GM19324 (cell line): ENCODE measurements around the gene PI3.

Source experiments
- ATAC-seq: cut with Tn5 transposase; IDR thresholded peaks from one replicate; pipeline ENCODE4 v1.9.1; 2021; ENCODE audit warnings: mild to moderate bottlenecking, moderate library complexity; ENCODE audit not compliant: unreplicated experiment, low FRiP score

The PI3 gene

DNA sequence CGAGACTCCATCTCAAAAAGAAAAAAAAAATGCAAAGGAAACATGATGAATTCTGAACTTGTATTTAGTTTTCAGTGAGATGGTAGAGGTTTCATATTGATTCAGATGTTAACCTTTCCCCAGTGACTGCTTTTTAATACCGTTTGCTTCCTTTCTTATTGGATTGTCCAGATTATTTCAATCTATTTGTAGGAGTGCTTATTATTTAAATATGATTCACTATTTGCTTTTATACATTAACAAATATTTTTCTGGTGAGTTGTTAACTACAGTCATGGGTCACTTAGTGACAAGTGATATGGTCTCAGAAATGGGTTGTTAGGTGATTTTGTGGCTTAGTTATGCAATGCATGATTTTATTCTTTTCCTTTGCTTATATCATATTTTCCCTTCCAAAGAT lies 8.4 kb downstream of the PI3 start:
- ATAC-seq, result no peak

DNA sequence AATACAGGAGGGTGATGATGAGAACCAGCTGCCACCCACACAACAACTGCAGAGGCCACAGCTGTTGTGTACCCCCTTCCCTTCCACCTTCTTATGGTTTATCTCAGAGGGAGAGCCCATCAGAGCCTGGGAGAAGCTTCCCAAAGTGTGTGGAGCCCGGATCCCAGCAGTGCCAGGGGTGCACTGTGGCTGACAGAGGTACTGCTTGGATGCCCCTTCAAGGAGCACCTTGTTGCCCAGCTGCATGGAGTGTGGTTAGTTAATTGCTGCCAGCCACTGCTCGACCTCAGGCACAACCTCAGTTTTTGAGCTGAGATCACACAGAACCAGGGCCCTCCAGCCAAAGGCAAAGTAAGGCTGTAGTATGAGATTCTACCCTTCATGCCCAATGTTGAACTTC lies 13.0 kb downstream of the PI3 start:
- no peak for ATAC-seq

DNA sequence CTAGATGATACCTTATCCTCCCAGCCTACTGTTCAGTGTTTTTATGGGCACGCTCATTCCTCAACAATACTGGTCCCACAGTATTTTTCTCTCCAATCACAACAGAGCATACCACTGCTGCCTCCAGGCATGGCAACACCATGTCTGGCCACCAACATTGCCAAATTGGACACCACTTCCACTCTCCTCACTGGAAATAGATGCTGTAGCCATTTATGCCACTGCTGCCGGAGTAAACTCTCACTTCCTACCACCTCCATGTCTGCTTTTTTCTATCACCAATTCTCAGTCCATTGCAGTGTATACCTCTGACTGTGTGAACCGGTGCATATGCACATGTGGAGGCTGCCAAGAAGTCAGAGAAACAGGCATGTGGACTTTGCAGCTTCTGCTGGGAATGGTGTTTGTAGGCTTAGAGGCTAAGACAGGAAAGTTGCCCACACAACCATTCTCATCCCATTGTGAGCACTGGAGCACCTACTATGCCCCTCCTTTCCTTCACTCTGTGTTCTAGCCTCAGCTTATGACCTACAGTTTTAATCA lies 14.4 kb downstream of the PI3 start:
- ATAC-seq, result no peak

DNA sequence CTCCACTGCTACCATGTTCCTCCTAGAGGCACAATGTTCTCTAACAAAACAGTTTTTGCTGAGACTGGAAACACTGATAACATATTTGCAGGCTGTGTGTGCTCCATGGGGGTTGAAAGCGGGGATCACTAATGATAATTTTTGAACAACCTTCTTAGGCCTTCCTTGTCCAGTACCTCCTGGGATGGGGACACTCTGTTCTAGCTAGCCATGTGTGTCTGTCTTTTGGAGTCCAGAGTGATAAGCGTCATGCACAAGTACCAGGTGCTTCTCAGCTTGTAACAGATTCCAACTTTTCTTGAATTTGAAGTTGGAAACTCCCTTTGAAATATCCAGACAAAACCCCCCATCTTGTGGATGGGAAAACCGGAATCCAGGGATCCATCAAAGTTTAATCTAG lies 15.2 kb downstream of the PI3 start:
- no peak for ATAC-seq

DNA sequence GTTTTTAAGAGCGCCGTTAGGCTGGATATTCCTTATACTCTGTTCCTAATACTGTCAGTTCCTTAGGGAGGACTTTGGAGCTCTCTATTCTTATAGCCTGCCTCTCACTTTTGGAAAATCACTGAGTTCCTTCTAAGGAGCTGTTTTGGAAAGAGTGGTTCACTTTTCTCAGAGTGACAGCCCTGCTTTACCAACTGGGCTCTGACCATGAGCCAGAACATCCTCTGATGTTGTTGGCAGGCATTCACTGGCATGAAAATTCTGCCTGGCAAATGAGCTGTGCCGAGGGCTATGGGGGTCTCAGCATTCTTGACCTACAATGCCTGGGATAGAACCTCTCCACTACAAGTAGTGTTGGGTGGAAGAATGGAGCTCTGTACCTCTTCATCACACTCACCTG lies 17.2 kb downstream of the PI3 start:
- ATAC-seq, result no peak

DNA sequence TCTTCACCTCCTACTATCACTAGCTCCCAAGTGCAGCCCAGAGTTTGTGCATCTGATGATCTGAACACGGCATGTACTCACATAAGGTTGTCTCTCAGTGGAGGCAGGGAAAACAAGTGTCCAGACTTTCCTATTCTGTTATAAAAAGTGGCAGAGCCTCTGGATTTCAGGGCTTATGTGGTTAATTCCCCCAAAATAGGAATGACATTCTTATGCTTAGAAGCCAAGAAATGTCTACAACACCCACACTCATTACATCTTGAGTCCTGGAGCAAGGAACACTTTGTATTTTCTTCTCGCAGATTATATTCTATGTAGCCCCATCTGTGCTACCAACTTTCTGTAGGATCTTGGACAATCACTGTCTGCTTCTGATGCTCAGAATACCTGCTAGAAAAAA lies 18.6 kb downstream of the PI3 start:
- no peak for ATAC-seq

DNA sequence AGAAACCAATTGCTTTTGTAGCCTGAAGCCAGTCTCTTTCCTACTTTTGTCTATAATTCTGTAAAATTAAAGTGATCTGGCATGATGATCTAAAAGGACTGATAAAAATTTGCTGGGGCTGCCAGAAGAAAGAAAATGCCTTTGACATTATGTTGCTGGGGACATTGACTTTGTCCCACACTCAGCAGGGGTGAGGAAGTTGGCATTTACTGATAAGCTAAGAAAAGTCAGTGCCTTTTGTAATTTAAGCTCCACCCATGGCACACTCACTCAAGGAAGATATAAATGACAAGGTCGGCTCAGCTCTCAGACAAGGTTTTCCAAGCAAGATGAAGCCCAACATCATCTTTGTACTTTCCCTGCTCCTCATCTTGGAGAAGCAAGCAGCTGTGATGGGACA lies 32.0 kb downstream of the PI3 start, which contains the start of gene SEMG1:
Gene SEMG1, plus strand, starts transcription at position 309 of the 400 bp plus-strand sequence. Its CDS starts 21 bp downstream, at position 330.
- ATAC-seq, result no peak

DNA sequence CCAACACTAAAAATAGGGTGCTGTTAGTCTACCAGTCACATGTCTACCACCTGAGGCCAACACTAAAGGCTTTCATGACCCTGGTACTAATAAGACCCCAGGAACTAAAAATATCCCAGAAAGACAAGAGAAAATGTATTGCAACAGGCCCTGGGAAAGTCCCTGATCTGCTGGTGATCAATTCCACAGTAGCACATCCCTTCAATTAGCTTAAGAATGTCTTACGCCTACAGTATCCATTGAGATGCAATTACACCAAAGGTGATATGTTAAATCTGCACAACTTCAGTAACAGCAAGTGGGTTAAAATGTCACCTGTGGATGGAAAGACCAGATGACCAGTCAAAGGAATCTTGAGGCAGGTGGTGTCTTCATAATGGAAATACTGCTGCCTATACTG lies 35.2 kb downstream of the PI3 start:
- ATAC-seq, result no peak

DNA sequence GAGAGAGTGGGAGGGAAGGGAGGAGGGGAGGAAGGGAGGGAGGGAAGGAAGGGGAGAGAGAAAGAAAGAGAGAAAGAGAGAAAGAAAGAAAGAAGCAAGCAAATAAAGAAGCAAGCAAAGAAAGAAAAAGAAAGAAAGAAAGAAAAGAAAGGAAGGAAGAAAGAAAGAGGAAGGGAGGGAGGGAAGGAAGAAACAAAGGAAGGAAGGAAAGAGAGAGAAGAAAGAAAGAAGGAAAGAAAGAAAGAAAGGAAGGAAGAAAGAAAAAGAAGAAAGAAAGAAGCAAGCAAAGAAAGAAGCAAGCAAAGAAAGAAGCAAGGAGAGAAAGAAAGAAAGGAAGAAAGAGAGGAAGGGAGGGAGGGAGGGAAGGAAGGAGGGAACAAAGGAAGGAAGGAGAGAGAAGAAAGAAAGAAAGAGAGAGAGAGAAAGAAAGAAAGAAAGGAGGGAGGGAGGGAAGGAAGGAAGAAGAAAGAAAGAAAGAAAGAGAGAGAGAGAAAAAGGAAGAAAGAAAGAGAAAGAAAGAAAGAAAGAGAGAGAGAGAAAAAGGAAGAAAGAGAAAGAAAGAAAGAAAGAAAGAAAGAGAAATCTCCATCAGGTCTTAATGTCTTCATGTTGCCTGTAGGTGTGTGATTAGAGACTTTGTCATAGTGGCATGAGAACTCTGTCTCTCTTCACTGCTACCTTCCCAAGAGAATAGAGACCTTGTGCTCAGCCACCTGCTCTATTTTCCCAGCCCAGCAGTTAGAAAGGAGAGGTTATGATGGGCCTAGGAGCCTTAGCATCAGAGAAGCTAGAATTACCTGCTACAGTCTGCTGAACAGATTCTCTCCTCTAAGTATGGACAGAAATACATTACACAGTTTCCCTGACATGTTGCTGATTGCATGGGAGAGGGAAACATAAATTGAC lies 37.1 kb downstream of the PI3 start:
- no peak for ATAC-seq

DNA sequence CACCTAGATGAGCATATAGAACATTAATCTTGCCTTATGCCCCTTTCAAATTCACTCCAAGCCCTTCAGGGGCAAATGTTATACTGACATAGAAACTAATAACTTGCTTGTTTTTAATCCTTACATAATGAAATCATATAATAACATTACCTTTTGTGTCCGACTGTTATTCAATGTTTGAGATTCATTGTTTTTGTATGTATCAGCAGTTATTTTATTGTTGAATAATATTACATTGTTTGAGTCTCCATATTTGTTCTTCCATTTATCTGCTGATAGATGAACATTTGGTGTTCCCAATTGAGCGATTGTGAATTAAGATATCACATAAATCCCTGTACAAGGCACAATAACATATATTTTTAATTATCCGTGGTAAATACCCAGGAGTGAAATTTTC lies 38.1 kb downstream of the PI3 start:
- no peak for ATAC-seq

DNA sequence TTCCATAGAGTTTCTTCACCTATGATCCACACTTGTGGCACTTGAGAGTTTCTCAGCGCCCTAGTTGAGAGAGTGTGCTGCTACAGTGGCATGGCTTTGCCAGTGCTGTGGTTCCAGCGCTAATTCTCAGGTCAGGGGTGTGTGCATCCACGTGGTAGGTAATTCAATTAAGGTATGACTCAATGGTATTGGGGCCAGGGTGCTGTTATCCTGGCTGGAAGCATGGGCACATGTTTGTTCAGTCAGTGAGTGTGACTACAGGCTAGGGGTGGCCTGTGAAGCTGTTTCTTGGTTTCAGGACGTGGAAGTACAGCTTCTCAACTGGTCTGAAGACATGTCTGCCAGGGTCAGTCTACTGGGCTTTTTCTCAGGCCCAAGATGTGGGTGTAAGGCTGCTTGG lies 43.4 kb downstream of the PI3 start:
- ATAC-seq, result no peak

DNA sequence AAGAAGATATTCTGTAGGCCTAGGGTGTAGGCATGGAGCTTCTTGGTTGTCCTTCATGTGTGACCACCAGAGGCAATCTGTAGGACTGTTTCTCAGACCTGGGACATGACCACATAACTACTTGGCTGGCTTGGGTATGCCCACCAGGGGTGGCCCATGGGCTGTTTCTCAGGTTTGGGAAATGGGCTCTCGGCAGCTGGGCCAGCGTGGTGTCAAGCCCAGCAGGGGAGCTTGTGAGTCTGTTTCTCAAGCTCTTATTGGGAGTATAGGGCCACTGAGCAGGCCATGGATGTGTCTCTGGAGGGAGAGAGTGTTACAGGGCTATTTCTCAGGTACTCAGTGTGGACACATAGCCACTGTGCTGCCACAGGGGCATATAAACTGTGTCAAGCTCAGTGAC lies 43.9 kb downstream of the PI3 start:
- ATAC-seq, result no peak

DNA sequence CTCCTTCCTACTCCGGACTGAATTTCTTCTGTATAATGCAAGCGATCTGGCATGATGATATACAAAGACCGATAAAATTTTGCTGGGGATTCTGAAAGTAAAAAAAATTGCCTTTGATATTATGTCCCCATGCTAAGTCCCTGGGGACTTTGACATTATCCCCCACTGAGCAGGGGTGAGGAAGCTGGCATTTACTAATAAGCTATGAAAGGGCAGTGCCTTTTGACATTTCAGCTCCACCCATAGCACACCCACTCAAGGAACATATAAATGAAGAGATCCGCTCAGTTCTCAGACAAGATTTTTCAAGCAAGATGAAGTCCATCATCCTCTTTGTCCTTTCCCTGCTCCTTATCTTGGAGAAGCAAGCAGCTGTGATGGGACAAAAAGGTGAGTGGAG lies 46.4 kb downstream of the PI3 start, which contains the start of gene SEMG2:
Gene SEMG2, plus strand, starts transcription at position 298 of the 400 bp plus-strand sequence. Its CDS starts 17 bp downstream, at position 315.
- ATAC-seq, result no peak

DNA sequence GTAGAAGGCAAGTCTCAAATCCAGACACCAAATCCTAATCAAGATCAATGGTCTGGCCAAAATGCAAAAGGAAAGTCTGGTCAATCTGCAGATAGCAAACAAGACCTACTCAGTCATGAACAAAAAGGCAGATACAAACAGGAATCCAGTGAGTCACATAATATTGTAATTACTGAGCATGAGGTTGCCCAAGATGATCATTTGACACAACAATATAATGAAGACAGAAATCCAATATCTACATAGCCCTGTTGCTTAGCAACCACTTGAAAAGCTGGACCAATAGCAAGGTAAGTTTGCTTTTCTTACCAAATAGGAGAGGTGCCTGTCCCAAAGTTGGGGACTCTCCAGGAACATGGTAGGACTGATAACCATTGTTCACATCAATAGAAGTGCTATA lies 48.4 kb downstream of the PI3 start:
- no peak for ATAC-seq
